Measurements from ENCODE around the gene KDM1B. TPM values are rescaled to one million over a fixed set of nuclear protein-coding genes. Genes with fewer than 3 reads are reported as not detected.

Gene KDM1B
- total RNA-seq, 1 donor from 2014 or later: 20.7 TPM

DNA sequence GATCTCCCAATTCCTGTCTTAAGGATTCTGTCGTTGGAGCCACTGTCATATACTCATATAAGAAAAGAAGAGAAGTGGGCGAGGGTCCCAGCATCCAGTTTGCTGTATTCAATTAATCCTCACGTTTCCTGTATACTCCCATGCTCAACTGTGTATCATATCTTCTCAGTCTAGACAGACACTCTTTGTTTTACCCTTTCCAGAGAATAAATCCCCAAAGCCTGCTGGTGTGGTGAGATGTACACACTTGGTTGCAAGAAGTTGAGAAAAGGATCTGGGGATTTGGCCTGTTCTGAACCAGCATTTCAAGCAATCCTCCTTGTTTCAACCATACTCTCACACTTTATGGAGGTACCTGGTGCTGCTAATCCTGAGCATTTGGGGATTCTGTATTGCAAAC lies 3.4 kb upstream of the KDM1B start:
- Mint-ChIP-seq H3K9me3 (peaks cover 6% of the 10 kb centered on the region), H3K36me3 (peaks cover 9% of the 10 kb centered on the region), H3K27me3 (no peaks in the 10 kb centered on the region), H3K27ac (no peak overlapping the region), H3K4me1 (ENCODE audit: unreplicated experiment) (peaks cover 15% of the 10 kb centered on the region), H3K4me3 (no peak overlapping the region)
- TF ChIP-seq, protein P1, sequence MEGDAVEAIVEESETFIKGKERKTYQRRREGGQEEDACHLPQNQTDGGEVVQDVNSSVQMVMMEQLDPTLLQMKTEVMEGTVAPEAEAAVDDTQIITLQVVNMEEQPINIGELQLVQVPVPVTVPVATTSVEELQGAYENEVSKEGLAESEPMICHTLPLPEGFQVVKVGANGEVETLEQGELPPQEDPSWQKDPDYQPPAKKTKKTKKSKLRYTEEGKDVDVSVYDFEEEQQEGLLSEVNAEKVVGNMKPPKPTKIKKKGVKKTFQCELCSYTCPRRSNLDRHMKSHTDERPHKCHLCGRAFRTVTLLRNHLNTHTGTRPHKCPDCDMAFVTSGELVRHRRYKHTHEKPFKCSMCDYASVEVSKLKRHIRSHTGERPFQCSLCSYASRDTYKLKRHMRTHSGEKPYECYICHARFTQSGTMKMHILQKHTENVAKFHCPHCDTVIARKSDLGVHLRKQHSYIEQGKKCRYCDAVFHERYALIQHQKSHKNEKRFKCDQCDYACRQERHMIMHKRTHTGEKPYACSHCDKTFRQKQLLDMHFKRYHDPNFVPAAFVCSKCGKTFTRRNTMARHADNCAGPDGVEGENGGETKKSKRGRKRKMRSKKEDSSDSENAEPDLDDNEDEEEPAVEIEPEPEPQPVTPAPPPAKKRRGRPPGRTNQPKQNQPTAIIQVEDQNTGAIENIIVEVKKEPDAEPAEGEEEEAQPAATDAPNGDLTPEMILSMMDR (conservative IDR thresholded peaks at IDR 0.05): no peak
- DNase-seq (ENCODE audit: extremely low spot score, unreplicated experiment): no peak

DNA sequence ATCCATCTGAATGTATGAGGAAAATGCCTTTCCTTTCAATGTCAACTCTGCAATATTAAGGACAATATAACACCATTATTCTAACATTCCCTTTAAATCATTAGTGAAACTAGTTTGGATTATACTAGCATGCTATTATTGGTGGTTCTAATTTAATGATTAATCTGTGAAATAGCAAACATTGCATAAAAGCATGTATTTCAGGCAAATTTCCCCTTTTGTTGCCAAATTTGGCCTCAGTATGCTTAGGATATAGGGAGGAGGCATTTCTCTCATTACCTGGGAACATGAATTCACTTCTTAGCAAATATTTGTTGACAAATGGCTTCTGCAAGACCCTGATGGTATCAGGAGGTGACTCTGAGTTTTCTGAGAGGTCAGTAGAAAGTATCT lies 1.9 kb upstream of the KDM1B start:
- DNase-seq (ENCODE audit: extremely low spot score, unreplicated experiment): no peak
- Mint-ChIP-seq H3K4me1 (ENCODE audit: unreplicated experiment) (peaks cover 15% of the 10 kb centered on the region), H3K36me3 (peaks cover 6% of the 10 kb centered on the region), H3K27ac (peak overlapping the region; percentile 99), H3K9me3 (peaks cover 6% of the 10 kb centered on the region), H3K4me3 (peak overlapping the region; percentile 100), H3K27me3 (no peaks in the 10 kb centered on the region)
- TF ChIP-seq, protein P1 (conservative IDR thresholded peaks at IDR 0.05): no peak

DNA sequence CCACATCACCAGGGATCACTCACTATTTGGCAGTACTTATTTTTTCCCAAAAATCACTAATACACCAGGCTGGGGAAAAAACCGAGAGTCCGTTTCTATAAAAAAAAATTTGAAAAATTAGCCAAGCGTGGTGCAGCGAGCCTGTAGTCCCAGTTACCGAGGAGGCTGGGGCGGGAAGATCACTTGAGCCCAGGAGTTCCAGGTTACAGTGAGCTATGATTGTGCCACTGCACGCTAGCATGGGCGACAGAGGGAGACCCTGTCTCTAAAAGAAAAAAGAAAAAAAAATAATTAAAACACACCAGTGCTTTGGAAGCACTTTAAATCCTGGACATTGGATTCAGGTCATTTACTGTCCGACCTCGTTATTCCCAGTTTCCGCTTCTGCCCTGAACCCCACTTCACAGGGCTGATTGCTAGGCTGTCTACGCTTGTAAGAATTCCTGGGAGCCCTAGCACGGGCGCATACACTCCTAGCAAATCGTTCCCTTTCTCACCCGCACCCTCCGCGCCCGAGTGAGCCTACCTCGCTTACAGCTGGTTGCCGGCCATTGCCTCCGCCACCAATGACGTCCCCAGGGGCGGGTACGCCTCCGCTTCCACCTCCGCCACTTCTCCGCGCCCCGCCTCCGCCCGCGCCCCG lies 594 bp upstream of the KDM1B start, which contains the start of gene TPMT:
Gene TPMT (minus strand): TSS at position 571 of the 643 bp plus-strand sequence. CDS start 5,950 bp downstream, outside the sequence.
- Mint-ChIP-seq H3K27ac (peak within 1 kb of the TSS; percentile 99), H3K4me1 (ENCODE audit: unreplicated experiment) (peaks cover 15% of the 10 kb centered on the region), H3K4me3 (peak within 1 kb of the TSS; percentile 100), H3K27me3 (no peaks in the 10 kb centered on the region), H3K36me3 (peaks cover 7% of the 10 kb centered on the region), H3K9me3 (peaks cover 6% of the 10 kb centered on the region)
- TF ChIP-seq, protein P1 (conservative IDR thresholded peaks at IDR 0.05): no peak
- DNase-seq (ENCODE audit: extremely low spot score, unreplicated experiment): no peak

DNA sequence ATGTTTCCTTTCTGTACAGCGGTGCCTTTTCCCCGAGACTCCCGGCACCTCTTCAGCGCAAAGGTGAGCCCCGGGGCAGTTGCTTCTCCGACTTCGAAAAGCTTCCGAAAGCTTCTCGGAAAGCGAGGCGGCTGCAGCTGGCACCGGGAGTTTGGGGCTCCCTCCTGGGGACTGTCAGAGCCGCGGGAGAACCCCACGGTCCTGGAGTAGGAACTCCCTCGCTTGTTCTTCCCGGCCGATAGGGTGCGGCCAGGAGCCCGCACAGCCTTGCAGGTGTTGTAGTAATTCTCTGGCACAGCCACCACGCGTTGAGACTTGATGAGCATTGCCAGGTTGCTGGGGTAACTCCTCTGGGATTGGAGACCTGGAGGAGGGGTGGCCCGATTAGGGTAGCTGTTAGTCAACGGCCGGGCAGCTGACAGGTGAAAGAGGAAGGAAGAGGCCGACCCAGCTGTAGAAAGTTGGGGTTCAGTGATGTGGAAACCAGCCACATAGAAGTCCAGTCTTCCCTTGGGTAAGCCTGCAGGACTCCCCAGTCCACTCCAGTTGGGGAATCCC lies 721 bp downstream of the KDM1B start:
- Mint-ChIP-seq H3K36me3 (peaks cover 14% of the 10 kb centered on the region), H3K27ac (peak overlapping the region; percentile 87), H3K9me3 (peaks cover 6% of the 10 kb centered on the region), H3K27me3 (no peaks in the 10 kb centered on the region), H3K4me1 (ENCODE audit: unreplicated experiment) (peaks cover 15% of the 10 kb centered on the region), H3K4me3 (peak overlapping the region; percentile 100)
- TF ChIP-seq, protein P1 (conservative IDR thresholded peaks at IDR 0.05): peak; percentile 48
- DNase-seq (ENCODE audit: extremely low spot score, unreplicated experiment): peak; percentile 71

DNA sequence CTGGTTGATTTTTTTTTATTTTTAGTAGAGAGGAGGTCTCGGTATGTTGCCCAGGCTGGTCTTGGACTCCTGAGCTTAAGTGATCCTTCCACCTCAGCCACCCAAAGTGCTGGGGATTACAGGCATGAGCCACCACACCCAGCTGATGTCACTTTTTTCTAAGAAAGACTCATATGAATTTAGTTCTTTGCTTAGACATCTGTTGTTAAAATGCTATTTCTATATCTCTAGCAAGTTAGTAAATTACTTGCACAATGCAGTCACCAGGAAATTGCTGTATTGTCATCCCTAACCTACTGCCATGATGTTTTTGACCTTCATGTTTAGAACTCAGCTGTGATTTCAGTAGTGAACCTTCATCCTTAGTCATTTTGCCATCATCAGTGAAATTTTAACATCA lies 5.7 kb downstream of the KDM1B start:
- peaks cover 32% of the 10 kb centered on the region for H3K36me3 Mint-ChIP-seq
- H3K4me1 Mint-ChIP-seq (ENCODE audit: unreplicated experiment): peaks cover 6% of the 10 kb centered on the region
- no peaks in the 10 kb centered on the region for H3K27me3 Mint-ChIP-seq
- TF ChIP-seq, protein P1 (conservative IDR thresholded peaks at IDR 0.05): no peak
- no peak for DNase-seq (ENCODE audit: extremely low spot score, unreplicated experiment)
- H3K4me3 Mint-ChIP-seq: no peak overlapping the region
- H3K9me3 Mint-ChIP-seq: no peaks in the 10 kb centered on the region
- no peak overlapping the region for H3K27ac Mint-ChIP-seq

All from type B pancreatic cell (in vitro differentiated cells).